Activated CD4-positive, CD25-positive, alpha-beta regulatory T cell treated with anti-CD3 and anti-CD28 coated beads, Interleukin-2, amount 50 U/mL, for 72 hours (primary cell): Measurements from ENCODE around the gene CNPPD1.

Experiments used
- DNase-seq: peaks from one replicate; pipeline ENCODE4 v3.0.0; 2021

CNPPD1 gene

GRCh38 chr2:219178377-219179175 is 1.9 kb upstream of the CNPPD1 start:
- DNase-seq = peak; percentile 70

GRCh38 chr2:219177552-219178376 is 1.0 kb upstream of the CNPPD1 start, which contains the start of gene RETREG2:
TSS of gene RETREG2 (plus strand) at chr2:219178275. CDS start at chr2:219178353, 78 bp downstream.
- peak; percentile 78 for DNase-seq

GRCh38 chr2:219175928-219176817 is 552 bp downstream of the CNPPD1 start:
- DNase-seq = peak; percentile 54

DNA sequence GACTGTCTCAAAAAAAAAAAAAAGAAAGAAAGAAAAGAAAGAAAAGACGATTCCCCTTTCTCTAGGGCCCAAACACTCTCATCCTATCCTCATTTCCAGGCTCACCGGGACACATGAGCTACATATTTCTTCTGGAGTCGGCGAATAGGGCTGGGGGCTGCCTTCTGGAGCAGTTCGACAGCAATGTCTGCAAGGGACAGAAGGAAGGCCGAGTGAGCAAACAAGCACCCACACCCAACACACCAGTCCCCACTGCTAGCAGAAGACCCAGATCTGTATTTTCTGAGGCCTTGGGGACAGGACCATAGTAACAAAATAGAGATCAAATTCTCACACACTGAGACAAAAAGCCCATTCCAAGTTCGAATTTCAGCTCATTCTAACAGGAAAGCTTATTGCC is 1.2 kb downstream of the CNPPD1 start:
- no peak for DNase-seq

DNA sequence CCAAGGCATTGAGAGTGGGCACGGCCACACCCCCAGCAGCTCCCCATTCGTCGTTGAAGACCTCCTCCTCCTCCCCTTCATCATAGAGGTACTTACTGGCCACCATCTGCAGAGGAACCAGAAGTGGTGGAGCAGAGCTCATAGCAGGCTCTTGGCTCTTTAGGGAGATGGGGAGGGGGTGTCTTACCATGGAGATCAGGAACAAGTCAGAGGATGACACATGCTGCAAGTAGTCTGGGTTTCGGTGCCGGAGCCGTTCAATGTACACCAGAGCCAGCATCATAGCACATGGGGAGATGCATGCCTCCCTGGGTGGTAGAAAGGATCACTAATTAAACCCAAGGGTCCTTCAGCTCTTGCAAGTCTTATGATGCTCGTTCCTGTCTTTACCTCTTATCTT is 1.9 kb downstream of the CNPPD1 start:
- DNase-seq = no peak

GRCh38 chr2:219174146-219174545 is 2.6 kb downstream of the CNPPD1 start:
- no peak for DNase-seq

- DNase-seq = no peak
Observed at GRCh38 chr2:219173176-219173575, 3.5 kb downstream of the CNPPD1 start.

- DNase-seq = no peak
Observed at GRCh38 chr2:219172231-219173154, 4.2 kb downstream of the CNPPD1 start.

GRCh38 chr2:219171231-219171651 is 5.5 kb downstream of the CNPPD1 start:
- DNase-seq = no peak

DNA sequence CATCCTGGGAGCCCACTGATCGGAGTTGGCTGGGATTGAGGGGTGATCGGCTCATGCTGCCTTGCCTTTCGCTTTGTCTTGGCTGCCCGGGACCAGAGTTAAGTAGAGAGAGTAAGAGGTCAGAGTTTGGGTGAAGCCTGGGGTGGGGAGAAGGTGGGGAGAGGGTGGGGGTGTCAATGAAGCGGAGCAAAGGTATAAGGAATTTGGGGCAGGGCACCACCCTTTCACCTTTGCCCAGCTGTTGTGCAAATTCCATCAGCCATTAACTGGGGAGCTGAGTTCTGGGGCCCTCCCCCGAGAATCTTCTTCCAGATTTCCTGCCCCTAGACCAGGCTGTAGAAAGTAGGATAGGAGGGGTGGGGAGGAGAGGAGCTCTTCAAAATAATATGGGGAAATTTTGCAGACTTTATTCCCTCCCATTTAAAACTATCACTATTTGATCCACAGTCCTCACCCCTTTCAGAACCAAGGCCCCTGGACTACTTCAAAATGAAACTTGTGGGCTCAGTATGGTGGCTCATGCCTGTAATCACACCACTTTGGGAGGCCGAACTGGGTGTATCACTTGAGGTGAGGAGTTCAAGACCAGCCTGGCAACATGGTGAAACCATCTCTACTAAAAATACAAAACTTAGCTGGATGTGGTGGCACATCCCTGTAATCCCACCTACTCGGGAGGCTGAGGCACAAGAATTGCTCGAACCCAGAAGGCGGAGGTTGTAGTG is 6.6 kb downstream of the CNPPD1 start, which contains the start of gene SLC23A3:
TSS of gene SLC23A3 (minus strand) at position 100 of the 725 bp plus-strand sequence. CDS start at position 55, 45 bp downstream.
- no peak for DNase-seq

DNA sequence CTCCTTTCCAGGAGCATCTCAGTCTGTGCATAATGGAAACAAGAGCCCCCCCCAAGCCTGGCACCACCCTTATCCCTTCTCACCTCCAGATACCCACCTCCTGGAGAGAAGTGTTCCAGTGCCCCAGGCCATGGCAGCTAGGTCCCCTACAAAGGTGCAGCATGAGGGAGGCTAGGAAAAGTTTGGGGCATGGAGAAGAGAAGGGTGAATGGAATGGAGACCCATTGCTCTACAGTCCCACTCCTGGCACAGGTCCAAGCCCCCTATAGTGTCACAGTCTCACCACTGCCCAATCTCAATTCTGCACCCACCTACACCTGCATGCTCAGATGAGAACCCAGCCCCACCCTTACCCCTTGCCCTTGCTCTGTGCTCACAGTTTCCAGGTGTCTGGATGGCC is 7.8 kb downstream of the CNPPD1 start:
- DNase-seq = no peak

DNA sequence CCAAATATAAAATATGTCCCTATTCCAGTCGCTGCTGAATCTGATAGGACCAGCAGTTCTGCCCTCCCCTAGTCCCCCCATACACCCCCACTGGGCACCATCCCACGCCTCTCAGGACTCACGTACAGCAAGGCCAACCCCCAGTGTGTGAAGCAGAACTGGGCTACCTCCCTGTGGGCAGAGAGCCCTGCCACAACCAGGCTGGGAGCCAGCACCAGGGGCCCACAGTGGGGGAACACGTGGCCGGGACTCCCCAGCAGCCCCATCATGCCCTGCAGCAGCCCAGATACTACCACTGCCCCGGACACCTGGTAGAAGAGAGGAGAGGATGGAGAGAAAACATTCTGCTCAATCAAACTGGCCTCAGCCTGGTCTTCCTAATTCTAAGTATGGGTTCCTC is 8.2 kb downstream of the CNPPD1 start:
- no peak for DNase-seq

- DNase-seq = no peak
Observed at GRCh38 chr2:219167997-219168396, 8.7 kb downstream of the CNPPD1 start.

GRCh38 chr2:219165058-219165911 is 11.4 kb downstream of the CNPPD1 start:
- no peak for DNase-seq

- DNase-seq = no peak
Observed at GRCh38 chr2:219163156-219163555, 13.6 kb downstream of the CNPPD1 start.

DNA sequence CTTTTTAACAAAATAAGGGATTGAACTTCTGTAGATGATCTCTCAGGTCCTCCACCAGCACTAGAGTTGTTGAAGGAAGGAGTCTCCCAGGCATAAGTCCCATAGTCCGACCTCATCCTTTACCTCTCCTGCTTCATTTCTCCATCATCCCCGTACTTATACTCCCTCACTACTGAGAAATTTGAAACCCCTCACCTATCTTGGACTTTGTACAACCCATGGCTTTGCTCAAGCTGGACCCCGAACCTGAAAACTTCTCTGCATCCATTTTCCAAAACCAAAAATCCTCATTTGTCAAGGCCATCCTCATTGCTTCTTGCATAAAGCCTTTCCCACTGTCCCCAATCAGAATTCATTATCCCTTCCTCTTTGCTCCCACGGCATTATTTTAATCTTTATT is 15.6 kb downstream of the CNPPD1 start:
- DNase-seq = no peak

- DNase-seq = peak; percentile 94
Observed at GRCh38 chr2:219160186-219161017, 16.3 kb downstream of the CNPPD1 start, which contains the start of gene NHEJ1. TSS of gene NHEJ1 (minus strand) at chr2:219160815. CDS start at chr2:219158362, 2,453 bp downstream.

DNA sequence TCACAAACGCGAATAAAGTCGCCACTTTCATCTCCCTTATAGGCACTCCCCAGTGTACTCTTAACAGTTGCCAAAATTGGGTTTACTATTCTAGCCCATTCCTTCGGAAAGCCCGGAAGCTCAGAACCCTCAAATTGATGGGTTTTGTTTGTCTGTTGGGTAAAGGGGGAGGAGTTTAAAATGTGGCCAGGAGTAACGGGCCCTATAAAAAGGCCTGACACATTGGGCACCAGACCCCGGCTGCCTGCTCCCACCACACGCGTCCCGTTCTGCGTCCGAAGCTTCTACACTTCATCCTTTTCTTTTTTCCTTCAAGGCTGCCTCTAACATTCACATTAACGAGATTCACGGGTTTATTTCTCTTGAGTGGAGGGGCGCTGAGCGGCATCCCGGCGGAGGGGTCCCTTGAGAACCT is 16.9 kb downstream of the CNPPD1 start:
- DNase-seq = no peak

DNA sequence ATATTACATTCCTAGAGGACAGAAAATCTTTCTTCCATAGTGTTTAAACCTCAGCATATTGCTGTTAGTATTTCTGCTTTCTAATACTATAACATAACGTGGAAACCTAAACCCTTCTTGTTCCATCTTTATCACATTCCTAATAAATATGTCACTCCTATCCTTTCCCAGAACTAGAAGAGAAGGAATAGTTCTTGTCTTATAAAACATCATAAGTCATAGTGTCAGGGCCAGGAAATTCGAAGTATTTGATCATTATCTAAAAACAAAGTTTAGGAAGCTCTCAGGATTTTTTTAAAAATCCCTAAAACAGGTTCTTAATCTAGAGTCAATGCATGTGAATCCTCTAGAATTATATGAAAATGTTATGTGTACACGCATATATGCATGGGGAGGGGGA is 18.1 kb downstream of the CNPPD1 start:
- DNase-seq = no peak
